Calu3 (cell line): ENCODE results near the gene SLC1A7. TPM values are rescaled to one million over a fixed set of nuclear protein-coding genes. Genes with fewer than 3 reads are reported as not detected.

Experiments used
- BruUV-seq: library from RNA; stranded (reverse); fragments of 400-500 nt; replicated peaks from 2 replicates; lab custom pipeline; 2021; lab: Mats Ljungman, UMichigan
- CTCF ChIA-PET: fragments of 300-600 bp; sonication (Branson Sonifier 250); formaldehyde crosslinking; loops from one replicate; lab custom pipeline; 2022; ENCODE audit warnings: antibody characterized with exemption; lab: Charles Lee
- DNase-seq: peaks from one replicate; pipeline ENCODE4 v3.0.0; 2022
- H3K27ac Mint-ChIP-seq: one replicate; pipeline ENCODE4 v1.8.0; 2022; ENCODE audit warnings: mixed read lengths; ENCODE audit not compliant: unreplicated experiment
- H3K27me3 Mint-ChIP-seq: one replicate; pipeline ENCODE4 v1.8.0; 2022; ENCODE audit warnings: mixed read lengths; ENCODE audit not compliant: unreplicated experiment
- H3K36me3 Mint-ChIP-seq: one replicate; pipeline ENCODE4 v1.8.0; 2022; ENCODE audit warnings: mild to moderate bottlenecking, moderate library complexity, mixed read lengths; ENCODE audit not compliant: insufficient read depth, unreplicated experiment
- H3K4me1 Mint-ChIP-seq: one replicate; pipeline ENCODE4 v1.8.0; 2022; ENCODE audit warnings: mild to moderate bottlenecking, low read depth, mixed read lengths; ENCODE audit not compliant: unreplicated experiment
- H3K4me3 Mint-ChIP-seq: one replicate; pipeline ENCODE4 v1.8.0; 2022; ENCODE audit warnings: mild to moderate bottlenecking, low read depth, moderate library complexity, mixed read lengths; ENCODE audit not compliant: unreplicated experiment
- H3K9me3 Mint-ChIP-seq: one replicate; pipeline ENCODE4 v1.8.0; 2022; ENCODE audit warnings: low read depth, mixed read lengths; ENCODE audit not compliant: unreplicated experiment
- CTCF ChIP-seq: fragments of 200-600 bp; IDR thresholded peaks from one replicate; pipeline ENCODE4 v1.8.0; 2022; ENCODE audit warnings: antibody characterized with exemption; ENCODE audit not compliant: unreplicated experiment
- intact Hi-C: fragments of 100-400 bp; cut with micrococcal nuclease; formaldehyde crosslinking; loops from one replicate; pipeline ENCODE4 v1.10.0; 2022; ENCODE audit not compliant: unreplicated experiment
- total RNA-seq: library from RNA; stranded (reverse); gene quantifications from 2 replicates; pipeline ENCODE4 v1.2.3, GENCODE V29; 2022

Gene SLC1A7
- total RNA-seq, 1 experiment from 2014 or later: not detected

GRCh38 chr1:53160924-53161378, 18.5 kb upstream of the SLC1A7 start:
- H3K36me3 Mint-ChIP-seq: peaks cover 4% of the 10 kb centered on the region
- H3K4me3 Mint-ChIP-seq: no peak overlapping the region
- CTCF ChIA-PET: no interaction called here
- BruUV-seq: no TSS peak
- DNase-seq: no peak
- H3K27ac Mint-ChIP-seq: no peak overlapping the region
- H3K27me3 Mint-ChIP-seq: no peaks in the 10 kb centered on the region
- TF ChIP-seq CTCF: no peak
- no peaks in the 10 kb centered on the region for H3K4me1 Mint-ChIP-seq
- intact Hi-C loops: no loop called here
- H3K9me3 Mint-ChIP-seq: no peaks in the 10 kb centered on the region

- no TSS peak for BruUV-seq
- H3K4me1 Mint-ChIP-seq: no peaks in the 10 kb centered on the region
- no peaks in the 10 kb centered on the region for H3K9me3 Mint-ChIP-seq
- DNase-seq: no peak
- CTCF ChIA-PET: no interaction called here
- H3K4me3 Mint-ChIP-seq: no peak overlapping the region
- intact Hi-C loops: no loop called here
- no peak for TF ChIP-seq CTCF
- H3K27me3 Mint-ChIP-seq: no peaks in the 10 kb centered on the region
- peaks cover 4% of the 10 kb centered on the region for H3K36me3 Mint-ChIP-seq
- no peak overlapping the region for H3K27ac Mint-ChIP-seq
Measured at GRCh38 chr1:53158900-53159299, 16.5 kb upstream of the SLC1A7 start.

- peaks cover 4% of the 10 kb centered on the region for H3K36me3 Mint-ChIP-seq
- no TSS peak for BruUV-seq
- intact Hi-C loops: no loop called here
- CTCF ChIA-PET: no interaction called here
- no peaks in the 10 kb centered on the region for H3K27me3 Mint-ChIP-seq
- no peak for TF ChIP-seq CTCF
- no peaks in the 10 kb centered on the region for H3K9me3 Mint-ChIP-seq
- no peak overlapping the region for H3K4me3 Mint-ChIP-seq
- no peaks in the 10 kb centered on the region for H3K4me1 Mint-ChIP-seq
- no peak overlapping the region for H3K27ac Mint-ChIP-seq
- DNase-seq: no peak
Measured at GRCh38 chr1:53156783-53157182, 14.3 kb upstream of the SLC1A7 start.

- no peak for TF ChIP-seq CTCF
- CTCF ChIA-PET: interaction anchor here (1.0 kb wide), 1 partner anchor 26 kb away, joined by 3 read pairs; no protein-coding TSS in a partner anchor
- intact Hi-C loops: no loop called here
- H3K27ac Mint-ChIP-seq: no peak overlapping the region
- no peak overlapping the region for H3K4me3 Mint-ChIP-seq
- H3K4me1 Mint-ChIP-seq: no peaks in the 10 kb centered on the region
- no TSS peak for BruUV-seq
- DNase-seq: no peak
- H3K27me3 Mint-ChIP-seq: no peaks in the 10 kb centered on the region
- peaks cover 4% of the 10 kb centered on the region for H3K36me3 Mint-ChIP-seq
- no peaks in the 10 kb centered on the region for H3K9me3 Mint-ChIP-seq
Measured at GRCh38 chr1:53155945-53156344, 13.5 kb upstream of the SLC1A7 start.
